Spleen (tissue), 11 donors: ENCODE results near the gene MCOLN1. TPM values are rescaled to one million over a fixed set of nuclear protein-coding genes. Genes with fewer than 3 reads are reported as not detected.

ENCODE experiments used
- DNase-seq: peaks from one replicate; pipeline ENCODE4 v3.0.0-alpha.2; 2020
- H3K27ac ChIP-seq, 8 donors: fragments of 200-600 bp; sonication (generic) in 7 of 8; 1 replicate in 4 of 8; 2 replicates in 4 of 8; pipeline versions ENCODE4 v1.5.0 to v1.8.0; 2016 to 2021; ENCODE audit warnings: inconsistent platforms in 4 of 8, mild to moderate bottlenecking in 4 of 8, moderate library complexity in 1 of 8
- H3K27me3 ChIP-seq, 7 donors: fragments of 200-600 bp; sonication (generic) in 6 of 7; replicated peaks in 1 of 7; 1 replicate in 4 of 7; 2 replicates in 3 of 7; pipeline versions ENCODE4 v1.5.0 to v1.8.0; 2016 to 2021; ENCODE audit warnings: inconsistent platforms in 3 of 7, mild to moderate bottlenecking in 1 of 7
- H3K36me3 ChIP-seq, 6 donors: fragments of 200-600 bp; sonication (generic) in 5 of 6; 1 replicate in 4 of 6; 2 replicates in 2 of 6; pipeline versions ENCODE4 v1.5.0 to v1.8.0; 2016 to 2021; ENCODE audit warnings: inconsistent platforms in 2 of 6
- H3K4me1 ChIP-seq, 6 donors: fragments of 200-600 bp; sonication (generic) in 5 of 6; 1 replicate in 3 of 6; 2 replicates in 3 of 6; pipeline versions ENCODE4 v1.5.0 to v1.8.0; 2016 to 2021; ENCODE audit warnings: inconsistent platforms in 3 of 6
- H3K4me3 ChIP-seq, 8 donors: fragments of 200-600 bp; sonication (generic) in 7 of 8; 1 replicate in 4 of 8; 2 replicates in 4 of 8; pipeline versions ENCODE4 v1.5.0 to v1.8.0; 2016 to 2021; ENCODE audit warnings: inconsistent platforms in 4 of 8, mild to moderate bottlenecking in 4 of 8, moderate library complexity in 2 of 8
- H3K9me3 ChIP-seq, 8 donors: fragments of 200-600 bp; sonication (generic) in 7 of 8; 1 replicate in 4 of 8; 2 replicates in 4 of 8; pipeline versions ENCODE4 v1.5.0 to v1.8.0; 2016 to 2021; ENCODE audit warnings: inconsistent platforms in 4 of 8
- CTCF ChIP-seq, 11 experiments: fragments of 200-600 bp in 7 of 11; fragments of 450-650 bp in 4 of 11; sonication (generic) in 4 of 11; IDR thresholded peaks in 8 of 11; conservative IDR thresholded peaks in 3 of 11; 1 replicate in 7 of 11; 2 replicates in 4 of 11; pipeline versions ENCODE4 v1.4.0 to v1.8.0; 2016 to 2021; ENCODE audit warnings: antibody characterized with exemption in 11 of 11, inconsistent platforms in 4 of 11, mild to moderate bottlenecking in 1 of 11
- POLR2A ChIP-seq, 3 donors: fragments of 450-650 bp; IDR thresholded peaks; one replicate each; pipeline ENCODE4 v1.5.1; 2017; ENCODE audit warnings: antibody characterized with exemption in 3 of 3, mild to moderate bottlenecking in 1 of 3
- POLR2AphosphoS5 ChIP-seq, 3 donors: sonication (generic); formaldehyde crosslinking; IDR thresholded peaks; one replicate each; pipeline ENCODE4 v1.5.1; 2017; ENCODE audit warnings: antibody characterized with exemption in 3 of 3
- WGBS, 5 donors: extraction: QIAGEN DNeasy Blood & Tissue Kit in 3 of 5; methylation state at CpG; one replicate each; pipeline versions ENCODE4 v1.1.5 to v1.1.7; 2013 to 2018; 5-methylcytosine and 5-hydroxymethylcytosine counted together
- intact Hi-C: fragments of 100-400 bp; cut with DNase I; formaldehyde crosslinking; loops from one replicate; pipeline ENCODE4 v1.15.0; 2023; ENCODE audit warnings: low total_unique reads
- polyA plus RNA-seq, 3 donors: library from polyadenylated mRNA; stranded (reverse); fragments of 200-250 nt; gene quantifications; one replicate each; pipeline ENCODE4 v1.2.1, GENCODE V29; 2013
- total RNA-seq, 7 donors: library from RNA; depleted of rRNA in 3 of 7; stranded (reverse); fragments of >200 nt in 3 of 7; fragmentation: NEBNext Ultra II Directional in 4 of 7; extraction: Animal tissue kit (Norgen Biotek cat#: 25700) in 4 of 7; gene quantifications; one replicate each; pipeline versions ENCODE4 v1.1.0 to v1.2.1, GENCODE V29; 2016 to 2021
- donor health status: healthy with polysubstance abuse.
- donor health status: DM: no; HTN: no; CAD: no; lungs with moderate emphysema.
- donor health status: DM: no; HTN: no; CAD: no.
- donor health status: Bipolar disorder and iron deficiency.
- donor health status: healthy.
- donor health status: DM: no; HTN: no; CAD: no.
- donor health status: DM: yes; HTN: yes; CAD: no.

The MCOLN1 gene
- total and polyA plus RNA-seq, 10 donors: 25.1 to 166 (median 117) TPM

GRCh38 chr19:7502552-7502951, 19.9 kb upstream of the MCOLN1 start:
- H3K36me3 ChIP-seq: no peaks in the 10 kb centered on the region
- H3K27me3 ChIP-seq: peaks cover 0 to 90% (median 18%) of the 10 kb centered on the region in 7 donors
- WGBS, 5 donors: 45 to 77% (median 63%) methylated on average over 2 of the region's 2 CpGs
- TF ChIP-seq POLR2A (IDR thresholded peaks at IDR 0.05) (no peak), POLR2AphosphoS5 (IDR thresholded peaks at IDR 0.05) (no peak), CTCF (IDR thresholded peaks at IDR 0.05 in 8 of 11, conservative IDR thresholded peaks at IDR 0.05 in 3 of 11) (no peak)
- no peak overlapping the region for H3K4me3 ChIP-seq
- intact Hi-C loops: no loop called here
- H3K27ac ChIP-seq: no peak overlapping the region
- no peaks in the 10 kb centered on the region for H3K9me3 ChIP-seq
- H3K4me1 ChIP-seq: peaks cover 4 to 37% (median 21%) of the 10 kb centered on the region in 6 donors
- no peak for DNase-seq

- peaks cover 4 to 44% (median 21%) of the 10 kb centered on the region in 6 donors for H3K4me1 ChIP-seq
- H3K36me3 ChIP-seq: no peaks in the 10 kb centered on the region
- no peak for DNase-seq
- H3K27me3 ChIP-seq: peaks cover 0 to 85% (median 18%) of the 10 kb centered on the region in 7 donors
- H3K9me3 ChIP-seq: no peaks in the 10 kb centered on the region
- H3K27ac ChIP-seq: no peak overlapping the region
- WGBS, 5 donors: 58 to 87% (median 76%) methylated on average over 6 of the region's 6 CpGs
- intact Hi-C loops: no loop called here
- TF ChIP-seq POLR2A (IDR thresholded peaks at IDR 0.05) (no peak), CTCF (IDR thresholded peaks at IDR 0.05 in 8 of 11, conservative IDR thresholded peaks at IDR 0.05 in 3 of 11) (no peak)
- H3K4me3 ChIP-seq: no peak overlapping the region
These were observed 17.7 kb upstream of the MCOLN1 start for GRCh38 chr19:7504684-7505083.

- H3K4me3 ChIP-seq: peak overlapping the region in 2 of 8 donors; percentile 7 to 45
- no peaks in the 10 kb centered on the region for H3K36me3 ChIP-seq
- intact Hi-C loops: no loop called here
- H3K27ac ChIP-seq: no peak overlapping the region
- TF ChIP-seq POLR2A (IDR thresholded peaks at IDR 0.05) (no peak), CTCF (IDR thresholded peaks at IDR 0.05 in 8 of 11, conservative IDR thresholded peaks at IDR 0.05 in 3 of 11) (no peak), POLR2AphosphoS5 (IDR thresholded peaks at IDR 0.05) (no peak)
- peaks cover 4 to 44% (median 21%) of the 10 kb centered on the region in 6 donors for H3K4me1 ChIP-seq
- WGBS, 5 donors: 23 to 38% (median 30%) methylated on average over 16 to 19 of the region's 19 CpGs
- no peak for DNase-seq
- no peaks in the 10 kb centered on the region for H3K9me3 ChIP-seq
- H3K27me3 ChIP-seq: peaks cover 0 to 79% (median 18%) of the 10 kb centered on the region in 7 donors
These were observed 17.1 kb upstream of the MCOLN1 start for GRCh38 chr19:7505288-7505681.

- peak overlapping the region in 2 of 8 donors; percentile 7 to 45 for H3K4me3 ChIP-seq
These were observed 16.6 kb upstream of the MCOLN1 start for GRCh38 chr19:7505682-7506384.

More at GRCh38 chr19:7505682-7506384, 16.6 kb upstream of the MCOLN1 start:
- H3K27me3 ChIP-seq: peaks cover 0 to 73% (median 14%) of the 10 kb centered on the region in 7 donors
- intact Hi-C loops: no loop called here
- H3K36me3 ChIP-seq: no peaks in the 10 kb centered on the region
- peaks cover under 1 to 40% (median 17%) of the 10 kb centered on the region in 6 donors for H3K4me1 ChIP-seq
- TF ChIP-seq CTCF (IDR thresholded peaks at IDR 0.05 in 8 of 11, conservative IDR thresholded peaks at IDR 0.05 in 3 of 11) (no peak), POLR2AphosphoS5 (IDR thresholded peaks at IDR 0.05) (no peak), POLR2A (IDR thresholded peaks at IDR 0.05) (no peak)
- peak overlapping the region in 2 of 8 donors; percentile 5 to 45 for H3K27ac ChIP-seq
- WGBS, 5 donors: 2 to 9% (median 6%) methylated on average over 14 to 33 of the region's 33 CpGs
- DNase-seq: no peak
- H3K9me3 ChIP-seq: no peaks in the 10 kb centered on the region
